WTC11 (cell line): ENCODE results near the gene FSTL1. TPM values are rescaled to one million over a fixed set of nuclear protein-coding genes. Genes with fewer than 3 reads are reported as not detected.

Source experiments
- ATAC-seq: fragments of 200-7000 bp; cut with Tn5 transposase; 2 replicates; pipeline ENCODE4 v1.10.0; 2021; ENCODE audit warnings: mild to moderate bottlenecking, moderate library complexity
- CTCF ChIA-PET: fragments of 300-600 bp; sonication (Branson Sonifier 250); formaldehyde crosslinking; loops from one replicate; lab custom pipeline; 2021; ENCODE audit warnings: antibody characterized with exemption; lab: Charles Lee
- POLR2A ChIA-PET: fragments of 350-600 bp; sonication (Branson Sonifier 250); formaldehyde crosslinking; loops from one replicate; lab custom pipeline; 2021; ENCODE audit warnings: antibody characterized with exemption; lab: Charles Lee
- DNase-seq: peaks from one replicate; pipeline ENCODE4 v3.0.0; 2021; ENCODE audit warnings: low spot score
- H3K27ac Mint-ChIP-seq: 2 replicates; pipeline ENCODE4 v1.8.0; 2021; ENCODE audit warnings: mixed read lengths
- H3K27me3 Mint-ChIP-seq: 2 replicates; pipeline ENCODE4 v1.8.0; 2021; ENCODE audit warnings: low read depth, mild to moderate bottlenecking, moderate library complexity, mixed read lengths
- H3K36me3 Mint-ChIP-seq: 2 replicates; pipeline ENCODE4 v1.8.0; 2021; ENCODE audit warnings: mixed read lengths
- H3K4me1 Mint-ChIP-seq: 2 replicates; pipeline ENCODE4 v1.8.0; 2022; ENCODE audit warnings: mixed read lengths
- H3K4me3 Mint-ChIP-seq: 2 replicates; pipeline ENCODE4 v1.8.0; 2021; ENCODE audit warnings: mild to moderate bottlenecking, moderate library complexity, mixed read lengths
- H3K9me3 Mint-ChIP-seq: 2 replicates; pipeline ENCODE4 v1.8.0; 2021; ENCODE audit warnings: mixed read lengths
- ATF3 ChIP-seq: sonication (generic); formaldehyde crosslinking; conservative IDR thresholded peaks from 2 replicates; pipeline ENCODE4 v1.8.1; 2022; ENCODE audit warnings: mild to moderate bottlenecking, missing genetic modification reagents
- CBFB ChIP-seq: sonication (generic); formaldehyde crosslinking; IDR thresholded peaks from 2 replicates; pipeline ENCODE4 v1.8.1; 2022; ENCODE audit warnings: mild to moderate bottlenecking, low read depth, missing genetic modification reagents
- CREM ChIP-seq: sonication (generic); formaldehyde crosslinking; IDR thresholded peaks from 2 replicates; pipeline ENCODE4 v1.8.1; 2022; ENCODE audit warnings: mild to moderate bottlenecking, missing genetic modification reagents, moderate library complexity
- E2F1 ChIP-seq: sonication (generic); formaldehyde crosslinking; IDR thresholded peaks from 2 replicates; pipeline ENCODE4 v1.8.0; 2022; ENCODE audit warnings: mild to moderate bottlenecking, missing genetic modification reagents
- E2F5 ChIP-seq: sonication (generic); formaldehyde crosslinking; IDR thresholded peaks from 2 replicates; pipeline ENCODE4 v1.8.1; 2022; ENCODE audit warnings: mild to moderate bottlenecking, moderate library complexity, missing genetic modification reagents
- ELF4 ChIP-seq: sonication (generic); formaldehyde crosslinking; IDR thresholded peaks from 2 replicates; pipeline ENCODE4 v1.8.1; 2022; ENCODE audit warnings: low read depth, mild to moderate bottlenecking, moderate library complexity, missing genetic modification reagents
- FOXP1 ChIP-seq: sonication (generic); formaldehyde crosslinking; IDR thresholded peaks from 2 replicates; pipeline ENCODE4 v1.8.0; 2022; ENCODE audit warnings: missing genetic modification reagents, mild to moderate bottlenecking, moderate library complexity, borderline replicate concordance
- FOXP4 ChIP-seq: sonication (generic); formaldehyde crosslinking; IDR thresholded peaks from 2 replicates; pipeline ENCODE4 v1.8.0; 2022; ENCODE audit warnings: mild to moderate bottlenecking, missing genetic modification reagents
- GABPB1 ChIP-seq: sonication (generic); formaldehyde crosslinking; IDR thresholded peaks from 2 replicates; pipeline ENCODE4 v1.8.1; 2023; ENCODE audit warnings: mild to moderate bottlenecking, missing genetic modification reagents
- HMGXB4 ChIP-seq: sonication (generic); formaldehyde crosslinking; IDR thresholded peaks from 2 replicates; pipeline ENCODE4 v1.8.1; 2023; ENCODE audit warnings: mild to moderate bottlenecking, moderate library complexity, missing genetic modification reagents
- JAZF1 ChIP-seq: fragments of 250-450 bp; sonication (Bioruptor Pico); IDR thresholded peaks from 2 replicates; pipeline ENCODE4 v1.9.0; 2021; ENCODE audit warnings: moderate library complexity, mild to moderate bottlenecking, inconsistent platforms
- MXD4 ChIP-seq: fragments of 250-450 bp; sonication (Bioruptor Pico); IDR thresholded peaks from 2 replicates; pipeline ENCODE4 v1.8.0; 2021; ENCODE audit warnings: mild to moderate bottlenecking, moderate library complexity, borderline replicate concordance
- NR2C2 ChIP-seq: sonication (generic); formaldehyde crosslinking; IDR thresholded peaks from 2 replicates; pipeline ENCODE4 v1.8.0; 2022; ENCODE audit warnings: mild to moderate bottlenecking, missing genetic modification reagents
- OVOL2 ChIP-seq: fragments of 250-450 bp; sonication (Bioruptor Pico); IDR thresholded peaks from 2 replicates; pipeline ENCODE4 v1.9.0; 2021; ENCODE audit warnings: mild to moderate bottlenecking, borderline replicate concordance
- SMAD3 ChIP-seq: sonication (generic); formaldehyde crosslinking; IDR thresholded peaks from 2 replicates; pipeline ENCODE4 v1.8.0; 2022; ENCODE audit warnings: missing genetic modification reagents, mild to moderate bottlenecking, borderline replicate concordance
- TEAD1 ChIP-seq: sonication (generic); formaldehyde crosslinking; IDR thresholded peaks from 2 replicates; pipeline ENCODE4 v1.8.0; 2022; ENCODE audit warnings: mild to moderate bottlenecking, missing genetic modification reagents
- TEAD4 ChIP-seq: sonication (generic); formaldehyde crosslinking; IDR thresholded peaks from 2 replicates; pipeline ENCODE4 v1.8.0; 2022; ENCODE audit warnings: mild to moderate bottlenecking, missing genetic modification reagents
- ZNF219 ChIP-seq: sonication (generic); formaldehyde crosslinking; IDR thresholded peaks from 2 replicates; pipeline ENCODE4 v1.8.0; 2023; ENCODE audit warnings: missing genetic modification reagents, mild to moderate bottlenecking, borderline replicate concordance
- ZNF232 ChIP-seq: sonication (generic); formaldehyde crosslinking; IDR thresholded peaks from 2 replicates; pipeline ENCODE4 v1.8.0; 2022; ENCODE audit warnings: mild to moderate bottlenecking, missing genetic modification reagents
- ZNF317 ChIP-seq: sonication (generic); formaldehyde crosslinking; IDR thresholded peaks from 2 replicates; pipeline ENCODE4 v1.8.1; 2023; ENCODE audit warnings: low read depth, mild to moderate bottlenecking, moderate library complexity, missing genetic modification reagents, borderline replicate concordance
- ZNF396 ChIP-seq: fragments of 250-450 bp; sonication (Bioruptor Pico); IDR thresholded peaks from 2 replicates; pipeline ENCODE4 v1.8.0; 2021; ENCODE audit warnings: mild to moderate bottlenecking, moderate library complexity, borderline replicate concordance
- ZNF416 ChIP-seq: fragments of 250-450 bp; sonication (Bioruptor Pico); IDR thresholded peaks from 2 replicates; pipeline ENCODE4 v1.9.0; 2021; ENCODE audit warnings: mild to moderate bottlenecking, inconsistent platforms
- total RNA-seq: library from RNA; stranded (reverse); gene quantifications from 3 replicates; pipeline ENCODE4 v1.2.3, GENCODE V29; 2021
- TF ChIP-seq, protein P1 (sequence below): sonication (generic); formaldehyde crosslinking; IDR thresholded peaks from 2 replicates; pipeline ENCODE4 v1.8.1; 2022; ENCODE audit warnings: missing genetic modification reagents, borderline replicate concordance
- TF ChIP-seq, protein P2 (sequence below): fragments of 250-450 bp; sonication (Bioruptor Pico); IDR thresholded peaks from 2 replicates; pipeline ENCODE4 v1.9.0; 2021; ENCODE audit warnings: mild to moderate bottlenecking
- TF ChIP-seq, protein P3 (sequence below): fragments of 250-450 bp; sonication (Bioruptor Pico); IDR thresholded peaks from 2 replicates; pipeline ENCODE4 v1.9.0; 2021; ENCODE audit warnings: mild to moderate bottlenecking, borderline replicate concordance

FSTL1 gene
- total RNA-seq, 1 experiment from 2014 or later, result 271 TPM

- H3K36me3 Mint-ChIP-seq, result peaks cover 3% of the 10 kb centered on the region; the same call in 1 of the 2 replicates
- TF ChIP-seq OVOL2 (CRISPR knock-in tag), result no peak
- no peak for TF ChIP-seq ELF4 (CRISPR knock-in tag)
- no peak for TF ChIP-seq ZNF317
- no peak for TF ChIP-seq CBFB (CRISPR knock-in tag)
- TF ChIP-seq NR2C2, result no peak
- TF ChIP-seq JAZF1 (CRISPR knock-in tag), result no peak
- TF ChIP-seq GABPB1 (CRISPR knock-in tag), result no peak
- TF ChIP-seq ZNF219 (CRISPR knock-in tag), result no peak
- no peak for TF ChIP-seq CREM (CRISPR knock-in tag)
- TF ChIP-seq, protein P1, sequence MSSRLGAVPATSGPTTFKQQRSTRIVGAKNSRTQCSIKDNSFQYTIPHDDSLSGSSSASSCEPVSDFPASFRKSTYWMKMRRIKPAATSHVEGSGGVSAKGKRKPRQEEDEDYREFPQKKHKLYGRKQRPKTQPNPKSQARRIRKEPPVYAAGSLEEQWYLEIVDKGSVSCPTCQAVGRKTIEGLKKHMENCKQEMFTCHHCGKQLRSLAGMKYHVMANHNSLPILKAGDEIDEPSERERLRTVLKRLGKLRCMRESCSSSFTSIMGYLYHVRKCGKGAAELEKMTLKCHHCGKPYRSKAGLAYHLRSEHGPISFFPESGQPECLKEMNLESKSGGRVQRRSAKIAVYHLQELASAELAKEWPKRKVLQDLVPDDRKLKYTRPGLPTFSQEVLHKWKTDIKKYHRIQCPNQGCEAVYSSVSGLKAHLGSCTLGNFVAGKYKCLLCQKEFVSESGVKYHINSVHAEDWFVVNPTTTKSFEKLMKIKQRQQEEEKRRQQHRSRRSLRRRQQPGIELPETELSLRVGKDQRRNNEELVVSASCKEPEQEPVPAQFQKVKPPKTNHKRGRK (CRISPR knock-in tag), result no peak
- no peak for TF ChIP-seq HMGXB4
- TF ChIP-seq TEAD4, result no peak
- TF ChIP-seq ZNF232, result no peak
- no peak for TF ChIP-seq MXD4 (CRISPR knock-in tag)
- TF ChIP-seq E2F5 (CRISPR knock-in tag), result no peak
- TF ChIP-seq, protein P2, sequence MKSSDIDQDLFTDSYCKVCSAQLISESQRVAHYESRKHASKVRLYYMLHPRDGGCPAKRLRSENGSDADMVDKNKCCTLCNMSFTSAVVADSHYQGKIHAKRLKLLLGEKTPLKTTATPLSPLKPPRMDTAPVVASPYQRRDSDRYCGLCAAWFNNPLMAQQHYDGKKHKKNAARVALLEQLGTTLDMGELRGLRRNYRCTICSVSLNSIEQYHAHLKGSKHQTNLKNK (CRISPR knock-in tag), result no peak
- no peak for TF ChIP-seq ZNF416 (CRISPR knock-in tag)
- no peak for TF ChIP-seq ZNF396
- no peak for TF ChIP-seq FOXP4 (CRISPR knock-in tag)
- no peak for TF ChIP-seq ATF3 (CRISPR knock-in tag)
- no peak overlapping the region for H3K4me3 Mint-ChIP-seq
- CTCF ChIA-PET, result no interaction called here
- H3K4me1 Mint-ChIP-seq, result peaks cover 17% of the 10 kb centered on the region
- H3K9me3 Mint-ChIP-seq, result peaks cover 12% of the 10 kb centered on the region
- H3K27ac Mint-ChIP-seq, result no peak overlapping the region
- DNase-seq (no peak), ATAC-seq (no peak)
- POLR2A ChIA-PET, result no interaction called here
- H3K27me3 Mint-ChIP-seq, result no peaks in the 10 kb centered on the region; the same call in 1 of the 2 replicates
Measured at GRCh38 chr3:120487191-120487650, 36.4 kb upstream of the FSTL1 start.

- Mint-ChIP-seq H3K27me3 (no peaks in the 10 kb centered on the region), H3K36me3 (no peaks in the 10 kb centered on the region), H3K4me3 (no peak overlapping the region), H3K9me3 (no peaks in the 10 kb centered on the region), H3K4me1 (peaks cover 14% of the 10 kb centered on the region), H3K27ac (no peak overlapping the region)
- DNase-seq (no peak), ATAC-seq (no peak)
- ChIA-PET POLR2A (no interaction called here), CTCF (no interaction called here)
- no peak for TF ChIP-seq ZNF317
- TF ChIP-seq, protein P3, sequence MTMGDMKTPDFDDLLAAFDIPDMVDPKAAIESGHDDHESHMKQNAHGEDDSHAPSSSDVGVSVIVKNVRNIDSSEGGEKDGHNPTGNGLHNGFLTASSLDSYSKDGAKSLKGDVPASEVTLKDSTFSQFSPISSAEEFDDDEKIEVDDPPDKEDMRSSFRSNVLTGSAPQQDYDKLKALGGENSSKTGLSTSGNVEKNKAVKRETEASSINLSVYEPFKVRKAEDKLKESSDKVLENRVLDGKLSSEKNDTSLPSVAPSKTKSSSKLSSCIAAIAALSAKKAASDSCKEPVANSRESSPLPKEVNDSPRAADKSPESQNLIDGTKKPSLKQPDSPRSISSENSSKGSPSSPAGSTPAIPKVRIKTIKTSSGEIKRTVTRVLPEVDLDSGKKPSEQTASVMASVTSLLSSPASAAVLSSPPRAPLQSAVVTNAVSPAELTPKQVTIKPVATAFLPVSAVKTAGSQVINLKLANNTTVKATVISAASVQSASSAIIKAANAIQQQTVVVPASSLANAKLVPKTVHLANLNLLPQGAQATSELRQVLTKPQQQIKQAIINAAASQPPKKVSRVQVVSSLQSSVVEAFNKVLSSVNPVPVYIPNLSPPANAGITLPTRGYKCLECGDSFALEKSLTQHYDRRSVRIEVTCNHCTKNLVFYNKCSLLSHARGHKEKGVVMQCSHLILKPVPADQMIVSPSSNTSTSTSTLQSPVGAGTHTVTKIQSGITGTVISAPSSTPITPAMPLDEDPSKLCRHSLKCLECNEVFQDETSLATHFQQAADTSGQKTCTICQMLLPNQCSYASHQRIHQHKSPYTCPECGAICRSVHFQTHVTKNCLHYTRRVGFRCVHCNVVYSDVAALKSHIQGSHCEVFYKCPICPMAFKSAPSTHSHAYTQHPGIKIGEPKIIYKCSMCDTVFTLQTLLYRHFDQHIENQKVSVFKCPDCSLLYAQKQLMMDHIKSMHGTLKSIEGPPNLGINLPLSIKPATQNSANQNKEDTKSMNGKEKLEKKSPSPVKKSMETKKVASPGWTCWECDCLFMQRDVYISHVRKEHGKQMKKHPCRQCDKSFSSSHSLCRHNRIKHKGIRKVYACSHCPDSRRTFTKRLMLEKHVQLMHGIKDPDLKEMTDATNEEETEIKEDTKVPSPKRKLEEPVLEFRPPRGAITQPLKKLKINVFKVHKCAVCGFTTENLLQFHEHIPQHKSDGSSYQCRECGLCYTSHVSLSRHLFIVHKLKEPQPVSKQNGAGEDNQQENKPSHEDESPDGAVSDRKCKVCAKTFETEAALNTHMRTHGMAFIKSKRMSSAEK, result no peak
- no peak for TF ChIP-seq TEAD1 (CRISPR knock-in tag)
- no peak for TF ChIP-seq SMAD3
- TF ChIP-seq E2F1, result no peak
- no peak for TF ChIP-seq FOXP1 (CRISPR knock-in tag)
Measured at GRCh38 chr3:120481081-120481480, 30.3 kb upstream of the FSTL1 start.
